GM12878 (cell line): ENCODE measurements around the gene ATXN2.

Experiments used
- BHLHE40 ChIP-seq, 2 experiments: fragments of 450-650 bp in 1 of 2; IDR thresholded peaks; 2 replicates each; pipeline ENCODE4 v1.6.1; 2011 to 2017; ENCODE audit warnings: low read depth in 2 of 2, borderline replicate concordance in 1 of 2, improper control_type of control experiment in 1 of 2, low read length in 1 of 2, mild to moderate bottlenecking in 1 of 2
- GATAD2B ChIP-seq: fragments of 450-650 bp; conservative IDR thresholded peaks from 2 replicates; pipeline ENCODE4 v1.6.1; 2017; ENCODE audit warnings: low read depth, mild to moderate bottlenecking, moderate library complexity
- IKZF1 ChIP-seq: fragments of 450-650 bp; conservative IDR thresholded peaks from 2 replicates; pipeline ENCODE4 v1.6.1; 2017; ENCODE audit warnings: antibody characterized with exemption, mild to moderate bottlenecking
- POLR2A ChIP-seq: IDR thresholded peaks from 2 replicates; pipeline ENCODE4 v1.6.1; 2011; ENCODE audit warnings: low read depth, mild to moderate bottlenecking, low read length
- POLR2AphosphoS2 ChIP-seq: IDR thresholded peaks from 2 replicates; pipeline ENCODE4 v1.6.1; 2011; ENCODE audit warnings: low read depth, mild to moderate bottlenecking, low read length, improper control_type of control experiment, moderate library complexity
- TAF1 ChIP-seq: IDR thresholded peaks from 2 replicates; pipeline ENCODE4 v1.6.1; 2011; ENCODE audit warnings: mild to moderate bottlenecking, low read depth, low read length, borderline replicate concordance
- TF ChIP-seq, protein P1 (sequence below), 3 experiments: IDR thresholded peaks in 2 of 3; conservative IDR thresholded peaks in 1 of 3; 2 replicates each; pipeline ENCODE4 v1.5.1; 2011; ENCODE audit warnings: low read depth in 3 of 3, low read length in 3 of 3, mild to moderate bottlenecking in 3 of 3, control low read depth in 2 of 3, moderate library complexity in 2 of 3, inconsistent platforms in 1 of 3, mixed read lengths in 1 of 3; ENCODE audit not compliant: control insufficient read depth in 2 of 3, insufficient read depth in 1 of 3; ENCODE audit errors: extremely low read depth in 1 of 3
- TF ChIP-seq, protein P2 (sequence below): fragments of 450-650 bp; IDR thresholded peaks from 2 replicates; pipeline ENCODE4 v1.6.1; 2017; ENCODE audit warnings: mild to moderate bottlenecking

DNA sequence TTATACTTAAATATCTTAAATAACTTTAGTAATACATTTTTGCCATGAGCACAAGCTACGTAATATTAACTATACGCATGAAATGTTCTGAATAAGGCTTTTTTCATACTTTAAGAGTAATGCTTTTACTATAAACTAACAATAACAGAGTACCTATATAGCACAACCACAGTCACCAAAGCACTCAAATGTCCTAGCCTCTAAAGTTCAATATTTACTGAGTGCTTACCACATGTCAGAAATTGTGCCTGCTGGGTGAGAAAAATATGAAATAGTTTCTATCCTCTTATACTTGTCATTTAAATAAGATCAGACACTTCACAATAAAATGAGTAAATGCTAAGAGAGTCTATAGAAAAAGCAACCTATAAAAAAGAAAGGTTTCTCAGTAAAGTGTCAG is 110.3 kb downstream of the ATXN2 start:
- TF ChIP-seq IKZF1 = no peak
- TF ChIP-seq BHLHE40 (IDR thresholded peaks at IDR 0.05; ENCODE audit: borderline replicate concordance in 1 of 2, low read depth in 2 of 2, low read length in 1 of 2) = no peak
- no peak for TF ChIP-seq POLR2A
- TF ChIP-seq, protein P1, sequence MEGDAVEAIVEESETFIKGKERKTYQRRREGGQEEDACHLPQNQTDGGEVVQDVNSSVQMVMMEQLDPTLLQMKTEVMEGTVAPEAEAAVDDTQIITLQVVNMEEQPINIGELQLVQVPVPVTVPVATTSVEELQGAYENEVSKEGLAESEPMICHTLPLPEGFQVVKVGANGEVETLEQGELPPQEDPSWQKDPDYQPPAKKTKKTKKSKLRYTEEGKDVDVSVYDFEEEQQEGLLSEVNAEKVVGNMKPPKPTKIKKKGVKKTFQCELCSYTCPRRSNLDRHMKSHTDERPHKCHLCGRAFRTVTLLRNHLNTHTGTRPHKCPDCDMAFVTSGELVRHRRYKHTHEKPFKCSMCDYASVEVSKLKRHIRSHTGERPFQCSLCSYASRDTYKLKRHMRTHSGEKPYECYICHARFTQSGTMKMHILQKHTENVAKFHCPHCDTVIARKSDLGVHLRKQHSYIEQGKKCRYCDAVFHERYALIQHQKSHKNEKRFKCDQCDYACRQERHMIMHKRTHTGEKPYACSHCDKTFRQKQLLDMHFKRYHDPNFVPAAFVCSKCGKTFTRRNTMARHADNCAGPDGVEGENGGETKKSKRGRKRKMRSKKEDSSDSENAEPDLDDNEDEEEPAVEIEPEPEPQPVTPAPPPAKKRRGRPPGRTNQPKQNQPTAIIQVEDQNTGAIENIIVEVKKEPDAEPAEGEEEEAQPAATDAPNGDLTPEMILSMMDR (IDR thresholded peaks at IDR 0.05 in 2 of 3, conservative IDR thresholded peaks at IDR 0.05 in 1 of 3; ENCODE audit: control insufficient read depth in 2 of 3, extremely low read depth in 1 of 3, insufficient read depth in 1 of 3, low read depth in 3 of 3, low read length in 3 of 3) = no peak
- TF ChIP-seq POLR2AphosphoS2 = no peak
- no peak for TF ChIP-seq GATAD2B
- no peak for TF ChIP-seq TAF1
- TF ChIP-seq, protein P2, sequence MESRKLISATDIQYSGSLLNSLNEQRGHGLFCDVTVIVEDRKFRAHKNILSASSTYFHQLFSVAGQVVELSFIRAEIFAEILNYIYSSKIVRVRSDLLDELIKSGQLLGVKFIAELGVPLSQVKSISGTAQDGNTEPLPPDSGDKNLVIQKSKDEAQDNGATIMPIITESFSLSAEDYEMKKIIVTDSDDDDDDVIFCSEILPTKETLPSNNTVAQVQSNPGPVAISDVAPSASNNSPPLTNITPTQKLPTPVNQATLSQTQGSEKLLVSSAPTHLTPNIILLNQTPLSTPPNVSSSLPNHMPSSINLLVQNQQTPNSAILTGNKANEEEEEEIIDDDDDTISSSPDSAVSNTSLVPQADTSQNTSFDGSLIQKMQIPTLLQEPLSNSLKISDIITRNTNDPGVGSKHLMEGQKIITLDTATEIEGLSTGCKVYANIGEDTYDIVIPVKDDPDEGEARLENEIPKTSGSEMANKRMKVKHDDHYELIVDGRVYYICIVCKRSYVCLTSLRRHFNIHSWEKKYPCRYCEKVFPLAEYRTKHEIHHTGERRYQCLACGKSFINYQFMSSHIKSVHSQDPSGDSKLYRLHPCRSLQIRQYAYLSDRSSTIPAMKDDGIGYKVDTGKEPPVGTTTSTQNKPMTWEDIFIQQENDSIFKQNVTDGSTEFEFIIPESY = no peak
